GM18868 (cell line): ENCODE data around the gene MTERF4.

ENCODE experiments used
- ATAC-seq: cut with Tn5 transposase; IDR thresholded peaks from one replicate; pipeline ENCODE4 v1.9.1; 2021; ENCODE audit warnings: mild to moderate bottlenecking, moderate library complexity; ENCODE audit not compliant: unreplicated experiment

MTERF4 gene

DNA sequence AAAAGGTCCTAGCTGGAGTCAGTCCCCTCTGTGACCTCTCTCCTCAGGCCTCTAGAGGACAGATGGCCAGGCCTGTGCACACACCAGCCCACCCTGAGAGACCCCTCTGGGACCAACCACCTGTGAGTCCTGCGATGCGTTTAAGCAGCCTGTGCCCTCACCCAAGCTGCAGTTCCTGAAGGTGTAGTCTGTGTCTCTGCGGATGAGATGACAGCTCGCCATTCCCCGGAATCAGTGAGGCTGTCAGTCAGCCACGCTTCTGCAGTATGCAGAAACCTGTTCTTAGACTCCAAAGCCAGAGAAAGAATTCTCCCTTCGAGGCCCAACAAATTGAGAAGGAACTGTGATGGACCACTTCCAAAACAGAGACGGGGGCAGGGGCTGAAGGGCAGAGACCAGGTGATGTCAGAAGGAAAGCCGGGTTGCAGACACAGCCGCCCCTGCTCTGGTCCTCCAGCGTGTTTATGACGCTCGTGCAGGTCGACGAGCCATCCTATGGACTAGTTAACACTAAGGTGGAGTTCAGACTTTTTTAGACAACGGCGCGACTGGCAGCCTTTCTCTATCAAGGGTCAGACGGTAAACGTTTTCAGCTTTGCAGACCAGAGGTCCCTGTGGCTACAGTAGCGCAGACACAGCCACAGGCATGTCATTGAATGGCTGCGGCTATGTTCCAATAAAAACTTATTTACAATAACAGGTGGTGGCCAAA, 10.2 kb downstream of the MTERF4 start:
- no peak for ATAC-seq

DNA sequence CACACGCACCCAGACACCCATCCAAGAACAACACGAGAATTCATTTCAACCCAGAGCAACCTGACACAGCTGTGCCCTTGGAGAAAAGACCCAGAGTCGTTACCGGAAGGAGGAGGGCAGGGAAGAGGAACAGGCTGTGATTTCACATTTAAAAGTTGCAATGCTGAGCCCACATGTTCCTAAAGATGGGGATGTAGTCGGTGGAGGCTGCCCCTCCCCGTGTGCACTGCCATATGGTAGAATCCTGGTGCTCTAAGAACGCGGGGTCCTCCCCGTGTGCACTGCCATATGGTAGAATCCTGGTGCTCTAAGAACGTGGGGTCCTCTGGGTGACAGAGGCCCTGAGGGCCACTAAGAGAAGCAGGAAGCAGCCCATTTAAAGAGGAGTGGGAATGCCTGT, 10.9 kb downstream of the MTERF4 start:
- ATAC-seq, result no peak

- ATAC-seq, result no peak
Measured at GRCh38 chr2:241088791-241089732, 13.0 kb downstream of the MTERF4 start.

DNA sequence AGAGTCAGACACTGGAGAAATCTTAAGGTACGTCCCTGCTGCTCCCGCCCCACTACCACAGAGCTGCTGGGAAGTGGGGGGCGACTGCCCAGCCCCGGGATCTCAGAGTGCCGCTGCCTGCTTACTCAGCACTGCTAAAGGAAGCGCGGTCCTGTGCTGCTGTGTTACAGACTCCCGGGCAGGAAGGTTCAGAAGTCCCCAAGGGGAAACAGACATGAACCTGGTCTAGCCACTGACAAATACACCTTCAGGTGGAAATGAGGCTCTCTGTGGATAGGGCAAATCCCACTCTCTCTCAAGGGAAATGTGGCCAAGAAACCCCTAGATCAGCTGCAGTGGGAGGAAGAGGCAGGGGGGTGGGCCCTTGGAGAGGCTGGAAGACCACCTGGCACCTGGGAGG, 13.7 kb downstream of the MTERF4 start:
- ATAC-seq, result no peak

DNA sequence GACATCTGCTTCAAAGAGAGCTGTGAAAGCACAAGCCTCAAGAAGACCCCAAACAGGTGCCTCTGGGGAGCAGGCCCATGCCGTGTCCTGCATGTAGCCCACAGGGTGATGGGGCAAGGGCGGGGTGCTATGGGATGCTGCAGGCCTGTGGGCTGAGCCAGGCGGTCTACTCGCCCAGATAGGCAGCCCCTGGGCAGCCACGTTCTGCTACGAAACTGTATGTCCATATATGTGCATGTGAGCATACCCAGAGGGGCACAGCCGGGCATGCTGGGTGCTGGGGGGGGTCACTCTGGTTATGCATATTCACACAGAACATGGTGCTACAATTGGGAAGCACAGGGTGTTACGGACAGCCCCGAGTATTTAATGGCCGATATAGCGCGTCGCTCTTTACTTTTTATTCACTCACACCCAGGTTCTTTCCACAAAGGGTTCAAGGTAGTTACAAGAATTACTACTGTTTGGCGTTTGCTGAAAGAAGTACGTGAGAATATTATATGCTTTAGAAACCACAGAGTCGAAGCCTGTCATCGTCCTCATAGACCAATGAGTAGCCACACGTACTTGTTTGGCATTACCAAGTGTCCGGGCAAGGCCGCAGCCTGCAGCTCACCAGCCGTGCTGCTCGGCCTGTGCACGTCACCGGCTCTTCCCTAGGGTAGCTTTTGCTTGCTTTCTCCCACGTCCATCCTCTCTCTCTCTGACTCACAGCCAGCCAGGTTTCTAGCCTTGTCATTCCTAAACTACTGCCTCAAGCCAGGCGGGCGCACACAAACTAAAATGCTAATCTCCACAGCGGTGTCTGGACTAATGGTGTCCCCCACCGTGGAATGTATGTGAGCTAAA, 14.4 kb downstream of the MTERF4 start:
- no peak for ATAC-seq

DNA sequence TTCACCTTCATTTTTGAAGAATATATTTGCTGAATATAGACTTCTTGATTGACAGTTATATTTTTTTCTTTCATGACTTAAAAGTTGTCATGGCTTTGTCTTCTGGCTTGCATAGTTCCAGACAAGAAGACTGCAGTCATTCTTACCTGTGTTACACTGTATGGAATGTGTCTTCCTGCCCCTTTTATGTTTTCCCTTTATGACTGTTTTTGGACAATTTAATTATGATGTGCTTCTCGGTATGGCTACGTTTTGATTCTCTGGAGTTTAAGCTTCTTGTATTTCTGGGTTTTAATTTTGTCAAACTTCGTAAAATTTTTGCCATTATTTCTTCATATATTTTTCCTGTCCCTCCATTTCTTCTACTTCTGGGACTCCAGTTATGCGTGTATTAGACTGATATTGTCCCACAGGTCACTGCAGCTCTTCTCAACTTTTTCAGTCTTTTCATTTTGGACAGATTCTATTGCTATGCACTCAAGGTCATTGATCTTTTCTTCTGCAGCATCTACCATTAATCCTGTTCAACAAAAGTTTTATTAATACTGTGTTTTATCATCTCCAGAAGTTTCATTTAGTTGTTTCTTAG, 17.1 kb downstream of the MTERF4 start:
- ATAC-seq, result no peak

GRCh38 chr2:241083091-241083415, 19.0 kb downstream of the MTERF4 start:
- no peak for ATAC-seq

DNA sequence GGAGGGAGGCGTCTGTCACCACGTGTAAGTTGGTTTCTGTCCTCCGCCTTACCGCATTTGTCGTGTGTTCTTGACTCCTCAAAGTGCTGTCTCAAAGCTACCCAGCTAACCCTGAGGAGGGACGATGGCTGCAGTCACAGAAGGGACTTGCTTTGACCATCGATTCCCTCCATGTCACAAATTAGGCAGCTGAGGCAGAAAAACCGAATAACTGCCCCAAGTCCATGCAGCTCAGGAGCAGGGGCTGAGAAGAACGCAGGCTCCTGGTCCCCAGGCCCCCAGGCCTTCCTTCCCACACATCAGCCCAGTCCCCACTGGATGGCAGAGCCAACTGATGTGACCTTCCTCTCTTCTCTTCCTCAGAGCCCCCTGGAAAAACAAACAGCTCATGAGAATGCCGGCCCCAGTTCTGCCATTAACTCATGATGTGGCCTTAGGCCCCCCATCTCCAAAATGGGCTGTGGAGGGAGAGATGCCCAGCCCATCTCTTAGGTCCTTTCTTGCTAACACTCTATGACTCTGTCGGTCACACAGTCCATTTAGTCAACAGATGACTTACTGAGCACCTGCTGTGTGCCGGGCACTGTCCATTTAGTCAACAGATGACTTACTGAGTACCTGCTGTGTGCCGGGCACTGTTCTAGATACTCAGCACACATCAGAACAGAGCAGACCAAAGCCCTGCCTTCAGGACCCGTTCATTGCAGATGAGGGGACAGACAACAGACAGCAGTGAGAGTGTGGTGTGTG, 19.6 kb downstream of the MTERF4 start:
- ATAC-seq, result no peak

DNA sequence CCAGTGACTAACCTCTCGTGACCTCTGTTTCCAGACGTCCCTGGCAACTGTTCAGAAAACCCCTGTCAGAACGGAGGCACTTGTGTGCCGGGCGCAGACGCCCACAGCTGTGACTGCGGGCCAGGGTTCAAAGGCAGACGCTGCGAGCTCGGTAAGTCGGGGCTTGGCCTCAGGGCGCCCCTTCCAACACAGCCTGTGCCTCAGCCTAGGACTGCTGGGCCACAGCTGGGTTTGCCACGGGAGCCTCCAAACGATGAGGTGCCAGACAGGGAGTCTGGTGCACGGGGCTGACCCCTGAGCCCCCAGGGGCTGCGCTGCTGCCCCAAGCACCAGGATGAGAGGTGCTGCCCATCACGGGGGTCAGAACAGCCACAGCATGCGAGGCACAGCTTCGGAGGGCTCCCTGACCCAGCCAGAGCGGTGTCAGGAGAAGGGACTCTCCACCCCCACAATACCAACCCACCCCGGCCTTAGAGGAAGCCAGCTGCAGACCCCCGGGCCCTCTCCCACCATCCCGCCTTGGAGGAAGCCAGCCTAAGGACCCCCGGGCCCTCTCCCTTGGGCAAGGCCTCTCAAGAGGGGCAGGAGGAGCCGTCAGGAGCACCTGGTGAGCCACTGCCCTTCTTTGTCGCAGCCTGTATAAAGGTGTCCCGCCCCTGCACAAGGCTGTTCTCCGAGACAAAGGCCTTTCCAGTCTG, 20.3 kb downstream of the MTERF4 start:
- no peak for ATAC-seq

GRCh38 chr2:241081190-241081642, 20.9 kb downstream of the MTERF4 start:
- ATAC-seq, result no peak

- ATAC-seq, result no peak
Measured at GRCh38 chr2:241080405-241081189, 21.5 kb downstream of the MTERF4 start.

DNA sequence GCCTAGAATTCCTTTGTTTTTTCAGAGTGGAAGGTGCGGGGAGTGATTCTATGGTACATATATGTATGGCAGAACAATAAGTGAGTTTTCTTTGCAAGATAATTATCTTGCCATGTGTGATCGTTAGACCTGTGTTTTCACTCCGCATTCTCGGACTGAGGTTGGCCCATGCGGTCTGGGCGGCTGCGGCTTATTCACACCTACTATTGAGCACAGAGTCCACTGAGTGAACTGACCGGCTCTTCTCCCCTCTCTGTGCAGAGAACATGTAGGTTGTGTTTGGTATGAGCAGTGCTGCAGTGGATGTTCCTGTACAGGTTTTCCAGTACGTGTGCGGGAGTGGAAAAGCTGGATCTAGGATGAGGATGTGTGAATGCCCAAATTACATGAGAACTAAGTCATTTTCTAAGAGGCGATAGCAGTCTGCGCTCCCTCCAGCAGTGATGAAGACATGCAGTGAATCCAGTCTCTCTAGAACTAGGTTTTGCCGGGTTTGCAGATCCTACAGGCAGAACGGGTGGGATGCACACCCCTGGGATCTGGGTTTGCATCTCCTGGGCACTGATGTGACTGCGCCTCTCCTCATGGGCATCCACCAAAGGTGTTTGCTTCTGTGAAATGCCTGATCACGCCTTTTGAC, 27.1 kb downstream of the MTERF4 start:
- ATAC-seq, result no peak

DNA sequence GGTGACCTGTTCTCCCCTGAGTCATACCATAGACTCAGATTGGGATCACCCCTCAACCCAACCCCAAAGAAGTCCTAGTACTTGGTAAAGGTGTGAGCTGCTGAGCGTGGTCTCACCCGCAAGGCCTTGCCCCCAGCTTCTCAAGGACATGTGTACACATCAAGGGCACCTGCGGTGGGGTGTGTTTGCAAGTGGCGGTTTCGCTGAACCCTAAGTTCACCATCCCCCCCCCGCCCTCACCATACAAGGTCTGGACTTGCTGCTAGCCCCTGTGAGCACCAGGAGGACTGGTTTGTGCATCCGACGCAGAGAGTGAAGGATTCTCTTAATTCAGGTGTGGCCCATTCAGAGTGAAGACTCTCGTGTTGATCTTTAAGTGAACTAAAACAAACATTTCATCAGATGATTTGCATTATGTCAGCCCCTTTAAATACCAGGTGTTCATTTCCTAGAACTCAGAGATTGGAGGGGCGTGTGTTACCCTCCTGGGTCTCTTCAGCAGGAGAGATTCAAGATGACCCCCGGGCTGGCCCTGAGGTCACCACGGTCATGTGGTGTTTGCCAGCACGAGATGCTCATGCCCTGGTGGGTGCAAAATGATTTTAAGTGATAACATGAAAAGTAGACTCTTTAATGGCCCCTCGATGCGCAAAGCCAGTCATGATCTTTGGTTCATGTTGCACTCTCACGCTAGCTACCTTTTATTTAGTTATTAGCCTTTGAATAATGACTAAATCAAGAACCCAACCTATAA, 27.8 kb downstream of the MTERF4 start:
- no peak for ATAC-seq

DNA sequence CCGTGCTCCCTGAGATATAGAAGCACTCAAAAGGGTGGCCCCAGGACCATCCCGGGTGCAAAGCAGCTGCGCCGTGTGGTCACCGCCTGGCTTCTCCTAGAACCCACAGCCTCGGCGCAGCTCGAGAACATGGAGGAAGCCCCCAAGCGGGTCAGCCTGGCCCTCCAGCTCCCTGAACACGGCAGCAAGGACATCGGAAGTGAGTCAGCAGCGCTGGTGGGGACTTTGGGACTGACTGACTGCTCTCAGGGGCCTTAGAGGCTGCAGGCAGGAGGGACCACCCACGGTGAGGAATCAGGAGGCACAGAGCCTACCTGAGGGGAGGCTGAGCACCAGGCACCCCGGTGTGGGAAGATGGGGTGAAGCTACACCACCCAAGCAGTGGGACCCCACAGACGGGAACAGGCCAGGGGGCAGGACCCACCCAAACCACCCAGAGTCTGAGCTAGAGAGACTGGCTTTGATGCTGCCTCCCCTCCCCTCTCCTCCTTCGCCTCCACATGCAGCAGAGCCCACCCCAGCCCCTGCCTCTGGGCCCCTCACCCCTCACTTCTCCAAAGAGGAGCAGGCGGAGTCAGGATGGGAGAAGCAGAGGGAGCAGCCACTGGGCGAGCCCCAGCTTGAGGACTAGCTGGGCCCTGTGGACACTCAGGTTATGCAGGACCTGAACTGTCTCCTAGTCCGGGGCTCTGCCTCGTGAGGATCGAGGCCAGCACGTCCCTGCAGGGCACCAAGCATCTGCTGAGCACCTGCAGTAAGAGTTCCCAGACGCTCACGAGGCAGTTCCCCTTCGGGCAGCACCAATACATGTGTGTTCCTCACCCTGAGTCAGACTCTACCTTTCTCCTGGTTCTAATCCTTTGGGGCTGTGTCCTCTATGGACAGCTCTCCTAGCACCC, 28.7 kb downstream of the MTERF4 start:
- no peak for ATAC-seq

DNA sequence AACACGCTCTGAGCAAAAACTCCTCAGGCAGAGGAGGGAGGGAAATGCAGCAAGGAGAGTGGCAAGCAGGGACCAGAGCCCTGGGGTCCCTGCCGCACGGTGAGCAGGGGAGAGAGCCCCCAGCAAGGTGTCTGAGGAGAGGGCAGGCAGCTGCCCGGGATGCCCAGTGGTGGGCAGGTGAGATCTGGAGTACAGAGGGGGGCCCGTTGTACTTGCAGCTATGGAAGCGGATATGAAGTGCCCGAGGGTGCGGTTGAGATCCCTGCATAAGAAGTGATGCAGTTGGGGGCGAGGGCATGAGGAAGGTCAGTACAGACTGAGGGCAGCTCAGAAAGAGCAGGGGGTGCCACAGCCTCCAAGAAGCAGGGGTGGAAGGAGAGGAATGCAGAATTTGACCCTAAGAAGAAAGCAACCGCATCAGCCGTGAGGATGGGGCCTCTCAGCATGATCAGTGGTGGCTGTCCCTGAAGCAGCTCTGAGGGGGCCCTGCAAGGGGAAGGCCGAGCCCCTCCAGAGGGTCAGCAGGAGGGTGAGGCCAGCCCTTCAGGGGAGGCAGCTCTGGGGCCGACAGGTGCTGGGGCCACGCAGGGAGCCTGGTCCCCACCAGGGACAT, 29.4 kb downstream of the MTERF4 start:
- ATAC-seq, result no peak

DNA sequence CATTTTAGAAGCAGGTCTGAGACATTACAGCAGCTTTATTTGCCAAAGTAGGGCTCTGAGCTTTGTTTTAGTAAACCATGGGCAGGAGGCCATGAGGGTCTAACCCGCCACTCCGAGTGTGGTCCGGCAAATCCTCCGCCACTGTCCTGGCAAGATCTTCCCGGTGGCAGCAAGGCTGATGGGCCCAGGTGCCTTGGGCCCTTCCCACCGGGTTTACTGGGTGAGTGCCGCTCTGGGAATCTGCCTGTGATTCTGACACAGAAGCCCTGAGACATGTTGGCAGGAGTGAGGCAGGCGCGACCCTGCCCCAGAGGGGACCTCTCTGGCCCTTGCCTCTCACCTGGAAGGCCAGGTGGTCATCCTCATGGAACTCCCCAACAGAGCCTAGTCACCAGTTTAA, 29.9 kb downstream of the MTERF4 start:
- ATAC-seq, result no peak
